ENCODE data around the gene SLIT3.
A peak's percentile ranks its signal among the peaks of the same experiment; 100 is the strongest.

SLIT3 gene

DNA sequence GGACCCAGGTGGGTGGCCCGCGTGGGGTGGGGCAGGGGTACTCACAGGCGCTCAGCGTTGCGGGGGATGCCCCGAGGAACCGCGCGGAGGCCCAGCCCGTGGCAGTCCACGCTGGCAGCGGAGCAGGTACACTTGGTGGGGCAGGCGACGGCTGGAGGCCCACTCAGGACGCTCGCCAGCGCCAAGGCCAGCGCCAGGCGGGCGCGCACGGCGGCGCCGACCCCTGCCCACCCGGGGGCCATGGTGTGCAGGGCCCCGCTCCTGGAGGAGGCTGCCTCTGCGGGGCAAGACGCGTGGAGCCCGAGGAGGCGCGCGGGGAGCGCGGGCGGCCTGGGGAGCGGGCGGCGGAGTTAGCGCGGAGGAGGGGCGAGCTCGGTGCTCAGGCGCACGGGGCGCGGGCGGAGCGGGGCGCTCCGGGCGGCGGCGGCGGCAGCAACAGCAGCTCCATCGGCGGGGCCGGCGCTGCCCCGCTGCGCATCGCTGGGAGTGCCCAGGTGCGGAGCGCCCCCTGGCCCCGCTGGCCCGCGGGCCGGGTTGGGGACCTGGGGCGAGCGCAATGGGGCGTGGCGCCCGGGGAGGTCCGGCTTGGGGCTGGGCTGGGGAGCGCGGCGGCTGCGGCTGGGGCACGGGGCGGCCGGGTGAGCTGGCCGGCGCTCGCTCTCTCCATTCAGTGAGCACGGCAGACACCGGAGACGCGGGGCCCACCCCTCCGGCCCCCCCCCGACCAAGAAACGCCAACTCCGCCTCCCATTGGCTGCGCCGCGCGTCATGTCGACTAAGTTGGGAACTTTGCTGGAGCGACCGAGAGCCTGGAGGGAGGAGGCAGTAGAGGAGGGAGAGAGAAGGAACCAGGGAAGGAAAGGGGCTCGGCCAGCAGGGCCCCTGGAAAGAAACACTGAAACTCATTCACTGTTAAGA is at the start of gene SLIT3:
SLIT3 (minus strand) TSS at position 672 of the 918 bp plus-strand sequence; CDS start at position 242, 430 bp downstream.
- peak in 1 of 2 experiments; percentile 51 for DNase-seq

DNA sequence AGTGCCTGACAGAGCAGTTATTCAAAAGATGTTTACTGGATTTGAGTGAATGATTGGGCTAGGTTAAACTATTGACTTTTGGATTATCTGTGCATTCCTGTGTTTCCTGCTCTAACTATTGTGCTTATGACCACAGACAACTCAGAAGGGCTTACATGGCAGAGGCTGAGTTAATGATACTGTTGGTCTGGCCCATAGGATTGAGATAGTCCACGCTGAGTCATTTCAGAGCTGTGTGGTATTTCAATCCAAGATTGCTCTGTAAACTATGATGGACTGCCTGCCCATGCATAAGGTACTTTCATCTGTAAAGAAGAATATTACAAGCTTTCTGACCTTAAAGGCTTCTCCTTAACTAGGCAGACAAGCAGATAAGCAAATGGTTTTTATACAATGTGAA is 49.1 kb upstream of the SLIT3 start:
- no peak for DNase-seq

DNA sequence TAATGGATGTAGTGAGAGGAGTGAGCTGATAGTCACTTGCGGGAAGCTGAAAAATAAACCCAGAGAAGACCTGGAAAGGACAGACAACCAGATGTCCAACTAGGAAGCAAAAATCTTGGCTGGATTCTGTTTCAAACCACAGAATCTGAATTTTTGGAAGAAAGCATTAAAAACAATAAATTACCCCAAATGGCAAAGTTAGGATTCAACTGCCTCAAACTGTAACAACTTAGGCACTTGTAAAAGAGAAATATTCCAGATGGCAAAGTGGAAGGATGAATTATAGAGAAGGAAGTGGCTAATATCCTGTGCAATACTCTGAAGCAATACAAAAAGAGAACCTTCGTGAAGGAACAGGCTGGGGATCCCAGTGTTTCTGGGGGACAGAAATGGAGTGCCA is 46.8 kb upstream of the SLIT3 start:
- DNase-seq: no peak

DNA sequence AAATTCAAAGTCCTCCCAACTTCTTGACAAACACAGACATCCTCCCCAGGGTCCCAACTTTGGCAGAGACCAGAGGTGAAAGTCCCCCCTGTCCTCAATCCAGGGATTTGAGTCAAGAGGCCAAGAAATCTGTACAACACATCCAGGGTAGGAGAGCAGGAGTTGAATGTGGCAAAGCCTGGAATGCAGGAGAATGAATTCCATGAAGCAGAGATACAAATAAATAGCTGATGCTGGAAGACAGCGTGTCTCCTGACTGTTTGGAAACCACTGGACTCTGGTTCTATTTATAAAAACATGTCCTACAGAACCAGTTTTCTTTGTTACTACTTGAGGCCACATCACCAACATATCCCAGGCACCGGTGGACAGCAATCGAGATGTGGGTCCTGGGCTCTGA is 43.7 kb upstream of the SLIT3 start:
- DNase-seq: no peak

DNA sequence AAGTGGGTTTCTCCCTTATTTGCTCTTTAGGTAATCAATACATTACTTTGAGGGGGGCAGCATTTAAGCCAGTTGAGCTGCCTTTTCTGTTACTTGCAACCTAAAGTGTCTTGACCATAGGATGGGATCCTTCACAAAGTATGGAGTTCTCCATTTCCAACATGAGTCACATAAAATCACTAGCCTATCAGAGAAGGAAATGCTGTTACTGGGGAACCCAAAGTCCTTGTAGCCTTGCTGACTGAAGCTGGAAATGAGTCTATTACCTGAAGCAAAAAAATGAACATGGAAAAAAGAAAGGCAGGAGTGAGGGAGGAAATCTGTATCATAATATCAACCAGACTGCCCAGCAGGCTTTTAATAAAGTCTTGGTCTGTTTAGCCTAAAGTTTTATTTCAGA is 42.8 kb upstream of the SLIT3 start:
- DNase-seq: no peak

DNA sequence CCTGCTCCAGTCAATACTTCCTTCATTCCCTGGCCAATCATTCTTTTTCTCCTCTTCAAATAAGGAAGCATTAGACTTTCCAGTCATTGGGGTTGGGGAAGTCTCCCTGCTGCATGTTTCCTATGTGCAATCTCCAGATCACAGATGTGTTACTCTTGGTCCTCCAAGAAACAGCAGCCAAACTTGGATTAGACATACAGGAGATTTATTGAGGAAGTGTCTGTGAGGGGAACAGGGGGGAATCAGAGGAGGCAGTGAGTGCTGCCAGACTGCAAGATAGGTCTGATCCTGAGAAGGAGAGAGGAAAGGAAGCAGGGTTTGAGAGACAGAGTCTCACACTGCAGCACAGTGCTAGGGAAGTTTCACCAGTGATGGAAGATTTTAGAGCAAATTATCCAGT is 40.6 kb upstream of the SLIT3 start:
- DNase-seq: no peak

DNA sequence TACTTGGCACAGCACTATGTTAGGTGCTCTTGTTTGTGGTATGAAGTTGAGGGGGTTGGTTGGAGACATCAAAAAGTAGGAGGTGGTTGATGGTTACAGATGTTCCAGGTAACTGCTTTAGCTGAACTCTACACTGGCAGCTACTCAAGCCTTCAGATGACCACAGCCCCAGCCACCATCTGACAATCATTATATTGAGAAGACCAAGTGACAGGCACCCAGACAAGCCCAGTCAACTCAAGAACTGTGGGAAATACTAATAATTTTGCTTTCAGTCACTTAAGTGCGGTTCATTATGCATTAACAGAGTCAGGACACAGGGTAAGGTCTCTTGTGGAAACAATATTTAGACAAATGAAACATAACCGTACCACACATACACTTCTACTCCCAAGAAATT is 38.9 kb upstream of the SLIT3 start:
- no peak for DNase-seq

DNA sequence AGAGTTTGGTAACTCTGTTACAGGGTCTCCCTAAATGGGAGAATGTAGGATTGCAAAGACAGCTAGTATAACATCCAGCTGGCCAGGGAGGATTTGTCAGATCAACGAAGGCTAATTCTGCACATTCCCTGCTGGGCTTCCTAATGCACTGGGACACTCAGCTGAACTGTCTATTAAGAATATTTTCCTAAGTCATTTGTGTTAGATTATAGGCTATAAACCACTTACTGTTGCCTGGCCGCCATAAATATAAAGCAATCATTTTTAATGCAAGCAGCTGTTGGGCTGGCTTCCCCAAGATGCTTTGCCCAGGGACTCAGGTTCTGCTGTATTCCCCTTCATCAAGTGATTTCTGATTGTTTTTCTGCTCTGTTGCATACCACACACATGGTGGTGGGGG is 35.3 kb upstream of the SLIT3 start:
- DNase-seq: peak in 1 of 2 experiments; percentile 0

DNA sequence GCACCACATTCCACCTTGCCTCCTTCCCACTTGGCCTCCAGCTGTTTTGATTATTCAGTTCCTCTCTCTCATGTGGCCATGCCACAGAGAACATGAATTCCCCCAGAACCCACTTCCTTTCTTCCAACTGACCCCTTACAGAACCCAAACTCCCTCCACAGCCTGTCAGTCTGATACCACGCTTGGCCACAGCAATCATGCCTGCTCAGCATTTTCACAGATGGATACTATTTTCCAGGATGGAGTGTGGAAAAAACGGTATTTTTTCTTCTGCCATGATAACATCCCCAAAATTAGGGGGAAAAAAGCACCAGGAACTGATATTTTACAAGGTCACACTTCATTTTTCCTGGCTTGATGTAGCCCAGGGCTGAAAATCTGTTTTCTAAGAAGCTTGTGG is 34.9 kb upstream of the SLIT3 start:
- no peak for DNase-seq

DNA sequence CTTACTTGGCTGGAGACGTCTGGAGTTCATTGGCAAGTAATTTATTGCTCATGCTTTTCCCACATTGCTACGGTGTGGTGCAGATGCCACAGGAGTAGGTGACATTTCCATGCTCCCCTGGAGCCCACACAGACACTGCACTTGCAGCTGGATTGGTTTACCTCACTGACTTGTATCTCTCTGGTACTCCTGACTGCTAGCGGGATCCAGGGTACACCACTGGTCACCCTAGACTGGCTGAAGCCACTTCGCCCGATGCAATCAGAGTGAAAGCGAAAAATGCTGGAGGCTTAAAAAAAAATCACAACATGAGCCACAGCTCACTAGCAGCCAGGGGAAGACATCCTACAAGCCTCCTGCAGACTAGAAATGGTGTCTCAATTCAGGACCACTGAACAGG is 32.6 kb upstream of the SLIT3 start:
- no peak for DNase-seq

DNA sequence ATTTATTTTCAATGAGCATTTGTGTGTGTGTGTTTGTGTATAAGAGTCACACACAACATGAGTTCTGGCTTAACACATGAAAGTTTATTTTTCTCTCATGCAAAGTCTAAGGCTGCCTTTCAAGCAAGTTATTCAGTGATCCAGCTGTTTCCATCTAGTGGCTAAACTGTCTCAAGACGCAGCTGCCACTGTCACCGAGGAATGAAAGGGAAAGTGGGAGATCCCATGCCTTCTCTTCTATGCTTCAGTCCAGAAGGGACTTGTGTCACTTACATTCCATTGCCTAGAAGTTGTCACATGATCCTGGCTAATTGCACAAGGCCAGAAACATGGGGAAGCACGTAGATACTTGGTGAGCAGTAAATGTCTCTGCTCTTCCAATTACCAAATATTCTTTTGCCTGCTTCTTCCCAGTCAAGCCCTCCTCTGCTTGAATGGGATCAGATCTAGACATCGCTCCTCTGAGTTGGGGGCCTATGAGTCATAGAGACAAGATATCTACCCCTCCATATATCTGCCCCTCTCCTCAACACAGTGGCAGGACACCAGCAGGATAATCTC is 30.4 kb upstream of the SLIT3 start:
- no peak for DNase-seq

DNA sequence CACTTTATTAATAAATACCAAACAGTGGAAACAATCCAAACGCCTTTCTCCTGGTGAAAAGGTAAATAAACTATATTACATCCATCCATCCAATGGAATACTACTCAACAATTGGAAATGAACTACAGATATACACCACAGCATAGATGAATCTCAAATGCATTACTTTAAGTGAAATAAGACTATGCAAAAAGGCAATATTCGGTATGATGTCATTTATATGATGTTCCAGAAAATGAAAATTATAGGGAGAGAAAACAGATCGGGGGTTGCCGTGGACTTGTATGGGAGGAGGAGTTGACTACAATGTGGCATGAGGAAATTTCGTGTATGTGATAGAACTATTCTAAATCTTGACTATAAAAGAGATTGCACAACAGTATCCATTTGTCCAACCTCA is 27.5 kb upstream of the SLIT3 start:
- no peak for DNase-seq

DNA sequence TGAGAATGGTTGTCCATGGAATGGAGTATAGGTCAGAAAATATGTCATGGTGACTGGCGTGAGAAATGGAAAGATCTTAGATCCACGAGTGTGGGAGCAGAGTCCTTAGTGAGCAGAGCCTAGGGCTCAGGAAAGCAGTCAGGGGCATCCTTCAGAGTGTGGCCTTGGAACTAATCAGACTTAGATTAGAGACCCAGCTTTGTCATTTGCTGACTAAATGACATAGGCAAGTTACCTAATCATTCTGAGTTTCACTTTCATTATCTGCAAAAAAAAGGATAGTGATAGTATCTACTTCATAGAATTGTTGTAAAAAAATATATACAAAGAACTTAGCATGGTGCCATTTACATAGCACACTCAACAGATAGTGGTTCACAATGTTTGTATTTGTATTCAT is 24.3 kb upstream of the SLIT3 start:
- DNase-seq: no peak

DNA sequence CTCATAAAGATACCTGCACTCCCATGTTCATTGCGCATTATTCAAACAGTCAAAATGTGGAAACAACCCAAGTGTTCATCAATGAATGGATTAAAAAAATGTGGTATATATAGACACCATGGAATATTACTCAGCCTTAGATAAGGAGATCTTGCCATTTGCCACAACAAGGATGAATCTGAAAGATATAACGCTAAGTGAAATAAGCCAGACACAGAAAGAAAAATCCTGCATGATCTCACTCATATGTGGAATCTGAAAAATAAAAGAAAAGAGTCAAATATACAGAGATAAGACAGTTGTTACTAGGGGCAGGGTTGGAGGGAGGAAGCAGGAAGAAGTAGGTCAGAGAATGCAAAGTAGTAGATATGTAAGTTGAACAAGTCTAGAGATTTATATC is 17.6 kb upstream of the SLIT3 start:
- no peak for DNase-seq

DNA sequence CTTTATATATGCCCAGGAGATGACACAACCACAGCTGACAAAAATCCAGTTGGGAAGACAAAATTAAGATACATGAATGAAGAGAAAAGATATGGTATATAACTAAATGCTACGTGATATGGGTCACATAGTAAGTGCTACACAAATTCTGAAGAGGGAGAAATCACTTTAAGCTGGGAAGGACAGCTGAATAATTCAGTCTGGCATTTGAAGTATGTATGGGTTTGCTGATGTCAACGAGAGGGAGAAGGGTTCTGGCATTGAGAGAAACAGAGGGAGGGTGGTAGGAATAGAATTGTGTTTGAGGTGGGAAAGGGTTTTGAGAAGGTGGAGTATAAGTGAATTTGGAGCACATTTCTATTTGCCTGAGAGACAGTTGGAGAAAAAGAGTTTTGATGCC is 6.7 kb upstream of the SLIT3 start:
- no peak for DNase-seq

DNA sequence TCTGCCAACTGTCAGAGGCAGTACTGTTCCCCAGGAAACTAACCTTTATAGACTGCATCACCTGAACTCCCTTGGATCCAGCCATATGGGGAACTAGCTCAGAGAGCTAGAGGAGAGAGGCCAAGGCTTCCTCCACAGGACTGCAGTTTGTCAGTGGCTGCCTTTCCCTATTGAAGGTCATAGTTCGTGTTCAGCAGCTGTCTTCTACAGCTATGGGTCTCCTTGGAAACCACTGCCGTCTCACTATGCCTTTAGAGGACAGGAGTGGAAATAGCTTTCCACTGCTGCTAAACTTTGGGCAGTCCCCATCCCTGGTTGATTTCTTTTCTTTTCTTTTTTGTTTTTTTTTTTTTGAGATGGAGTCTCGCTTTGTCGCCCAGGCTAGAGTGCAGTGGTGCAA is 4.4 kb upstream of the SLIT3 start:
- DNase-seq: no peak

DNA sequence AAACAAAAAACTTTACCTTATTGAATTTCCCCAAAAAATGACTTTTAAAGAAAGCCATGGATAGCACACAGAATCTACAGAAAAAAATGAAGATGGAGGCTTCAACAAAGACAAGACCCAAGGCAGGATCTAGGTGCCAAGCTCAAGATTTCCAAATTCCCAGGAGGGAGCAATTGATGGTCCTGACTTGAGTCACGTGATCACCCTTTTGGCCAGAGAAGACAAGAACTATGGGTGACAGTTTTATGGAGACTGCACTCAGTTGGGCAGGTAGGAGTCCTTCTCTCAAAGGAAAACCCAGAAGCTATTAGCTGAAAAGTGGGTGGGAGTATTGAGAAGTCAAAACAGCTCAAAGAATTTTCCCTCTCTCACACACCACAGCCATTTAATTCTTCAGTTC is 3.2 kb upstream of the SLIT3 start:
- no peak for DNase-seq

DNA sequence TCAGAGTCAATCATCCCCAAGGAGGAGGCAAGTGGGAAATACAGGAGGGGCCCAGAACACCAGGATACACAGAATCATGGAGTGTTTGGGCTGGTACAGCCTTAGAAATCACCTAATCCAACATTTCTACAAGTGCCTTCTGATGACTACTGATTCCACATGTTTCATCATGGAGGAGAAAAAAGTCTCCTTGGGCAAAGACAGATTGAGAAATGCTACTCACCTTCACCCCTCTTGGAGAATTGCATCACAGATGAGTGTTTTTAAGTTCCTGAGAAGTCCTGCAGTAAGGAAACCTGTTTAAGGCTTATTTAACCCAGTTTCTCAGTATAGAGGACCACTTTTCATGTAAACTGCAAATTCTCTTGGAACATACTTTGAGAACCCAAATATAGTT is 2.2 kb upstream of the SLIT3 start:
- DNase-seq: no peak

DNA sequence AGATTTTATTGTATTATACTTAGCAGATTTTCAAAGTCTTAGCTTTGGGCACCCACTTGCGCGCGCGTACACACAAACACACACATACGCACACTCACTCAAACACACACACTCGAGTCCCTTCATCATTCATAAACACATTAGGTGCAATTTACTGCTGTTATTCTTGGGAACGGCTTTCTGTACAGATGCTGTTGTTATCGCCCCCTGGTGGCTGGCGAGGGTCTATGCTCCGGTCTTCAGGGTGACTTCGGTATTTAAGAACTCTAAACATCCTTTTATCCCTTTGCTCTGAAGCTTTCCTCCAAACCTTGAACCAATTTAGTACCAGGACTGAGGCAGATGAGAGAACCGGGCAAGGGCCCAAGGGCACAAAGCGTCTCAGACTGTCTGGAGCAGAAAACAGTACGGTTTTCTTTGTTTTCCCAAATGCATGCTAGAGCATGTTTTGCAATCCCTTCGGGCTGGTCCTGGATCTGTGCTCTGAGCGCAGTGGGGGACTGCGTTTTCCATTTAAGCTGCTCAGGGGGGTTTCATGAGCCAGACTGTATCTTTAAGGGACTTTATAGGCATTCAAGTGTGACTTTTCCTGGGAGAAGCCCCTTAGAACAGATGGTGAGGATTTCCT is 1.7 kb upstream of the SLIT3 start:
- peak; percentile 46 to 78 for DNase-seq

DNA sequence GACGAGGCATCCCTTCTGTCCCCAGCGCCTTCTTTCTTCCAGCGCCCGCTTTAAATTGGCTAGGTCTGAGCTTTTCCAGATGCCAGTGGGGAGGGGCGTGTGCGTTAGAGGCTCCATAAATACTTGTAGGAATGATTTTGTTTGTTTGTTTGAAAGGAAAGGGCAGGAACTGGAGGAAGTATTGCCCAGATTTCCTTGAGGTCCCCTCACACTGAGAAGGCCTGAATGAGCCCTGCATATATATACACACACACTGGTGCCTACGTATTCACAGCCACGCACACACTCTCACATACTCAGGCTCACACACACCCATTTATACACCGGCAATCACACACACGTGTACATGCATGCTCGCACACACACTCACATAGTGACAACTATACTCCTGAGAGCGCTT is 1.0 kb upstream of the SLIT3 start:
- DNase-seq: no peak

DNA sequence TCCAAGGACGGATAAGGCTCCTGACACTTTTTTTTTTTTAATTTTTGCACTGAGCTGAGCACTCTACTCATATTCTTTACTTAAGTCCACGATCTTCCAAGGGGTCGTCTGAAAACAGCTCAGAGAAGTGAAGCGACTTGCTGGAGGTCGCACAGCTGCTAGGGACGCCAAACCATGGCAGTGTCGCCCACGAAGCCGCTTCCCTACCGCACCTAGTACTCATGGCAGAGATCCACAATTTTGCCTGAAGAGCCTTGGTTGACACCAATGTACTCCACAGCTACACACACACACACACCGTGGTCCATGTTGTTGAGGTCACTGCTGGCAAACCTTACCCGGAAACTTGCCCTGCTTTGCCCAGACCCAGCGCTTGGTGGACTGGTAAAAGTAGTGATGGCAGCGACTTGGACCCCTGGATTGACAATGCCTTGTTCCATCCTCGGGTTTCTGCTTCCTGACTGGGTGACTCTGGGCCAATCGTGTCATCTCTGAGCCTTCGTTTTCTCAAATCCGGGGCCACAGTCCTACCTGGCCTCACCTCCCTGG is 521 bp upstream of the SLIT3 start:
- DNase-seq: no peak

DNA sequence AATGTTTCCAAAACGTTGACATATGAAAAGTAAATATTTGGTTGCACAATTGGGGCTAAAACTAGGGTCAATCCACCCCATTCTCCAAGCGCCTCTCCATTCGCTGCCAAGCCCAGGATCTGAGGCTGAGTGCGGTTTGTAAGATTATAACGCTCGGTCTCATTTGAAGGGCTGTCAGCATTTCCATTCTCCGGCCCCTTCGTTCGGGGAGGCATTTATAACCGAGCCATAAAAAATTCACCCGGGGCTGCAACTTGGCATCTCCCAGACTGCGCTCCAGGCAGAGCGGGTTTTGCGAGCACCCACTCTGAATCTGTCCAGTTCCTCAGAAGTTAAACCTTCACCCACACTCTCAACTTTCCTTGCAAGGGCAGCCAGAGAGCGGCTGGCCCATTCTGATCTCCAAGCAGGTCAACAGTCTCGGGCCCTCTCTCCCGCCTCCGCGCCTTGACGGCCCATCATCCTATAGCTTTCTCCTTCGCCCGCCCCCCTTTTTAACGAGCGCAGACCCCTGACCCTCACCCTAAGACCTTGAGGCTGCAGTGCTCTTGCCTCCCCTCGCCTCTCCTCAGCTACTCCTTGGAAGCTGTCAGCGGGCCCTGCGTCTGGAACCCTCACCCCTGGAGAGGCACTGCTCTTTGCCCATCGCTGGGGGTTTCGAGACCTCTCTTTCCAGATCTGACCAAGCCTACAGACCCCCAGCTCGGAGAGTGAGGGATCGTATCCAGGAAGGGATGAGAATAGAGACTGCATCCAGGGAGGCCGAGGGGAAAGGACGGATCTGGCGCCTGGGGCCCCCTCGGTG is 1.1 kb downstream of the SLIT3 start:
- DNase-seq: no peak

DNA sequence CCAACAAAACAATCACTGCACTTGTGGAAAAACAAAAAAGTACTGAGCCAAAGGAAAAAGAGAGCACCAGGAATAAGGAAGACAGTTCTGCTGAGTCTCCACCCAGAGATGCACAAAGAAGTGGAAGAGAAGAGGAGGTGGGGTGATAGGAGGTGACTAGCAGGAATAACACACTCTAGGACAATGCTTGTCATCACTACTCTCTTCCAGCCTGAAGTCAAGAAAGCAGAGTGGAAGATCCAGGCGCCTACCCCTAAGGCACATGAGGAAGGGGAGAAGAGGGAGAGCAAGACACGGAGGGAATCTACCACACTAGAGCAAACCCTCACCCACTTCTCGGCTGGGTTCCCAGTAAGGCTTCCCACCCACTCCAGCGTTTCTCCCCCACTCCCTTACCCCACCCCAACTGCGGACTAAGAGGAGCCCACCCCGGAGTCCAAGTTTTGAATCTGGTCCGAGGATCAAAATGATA is 1.7 kb downstream of the SLIT3 start:
- no peak for DNase-seq
